NCI-H2171 (cell line): ENCODE data around the gene TFPI.
"Not testable (repeated sequence)": the region's sequence is repeated elsewhere in the genome, so short reads cannot be mapped to it uniquely, and the experiment has no call there.

Source experiments
- DNase-seq: peaks from one replicate; lab custom pipeline; 2025; lab: John Stamatoyannopoulos, UW

Gene TFPI

DNA sequence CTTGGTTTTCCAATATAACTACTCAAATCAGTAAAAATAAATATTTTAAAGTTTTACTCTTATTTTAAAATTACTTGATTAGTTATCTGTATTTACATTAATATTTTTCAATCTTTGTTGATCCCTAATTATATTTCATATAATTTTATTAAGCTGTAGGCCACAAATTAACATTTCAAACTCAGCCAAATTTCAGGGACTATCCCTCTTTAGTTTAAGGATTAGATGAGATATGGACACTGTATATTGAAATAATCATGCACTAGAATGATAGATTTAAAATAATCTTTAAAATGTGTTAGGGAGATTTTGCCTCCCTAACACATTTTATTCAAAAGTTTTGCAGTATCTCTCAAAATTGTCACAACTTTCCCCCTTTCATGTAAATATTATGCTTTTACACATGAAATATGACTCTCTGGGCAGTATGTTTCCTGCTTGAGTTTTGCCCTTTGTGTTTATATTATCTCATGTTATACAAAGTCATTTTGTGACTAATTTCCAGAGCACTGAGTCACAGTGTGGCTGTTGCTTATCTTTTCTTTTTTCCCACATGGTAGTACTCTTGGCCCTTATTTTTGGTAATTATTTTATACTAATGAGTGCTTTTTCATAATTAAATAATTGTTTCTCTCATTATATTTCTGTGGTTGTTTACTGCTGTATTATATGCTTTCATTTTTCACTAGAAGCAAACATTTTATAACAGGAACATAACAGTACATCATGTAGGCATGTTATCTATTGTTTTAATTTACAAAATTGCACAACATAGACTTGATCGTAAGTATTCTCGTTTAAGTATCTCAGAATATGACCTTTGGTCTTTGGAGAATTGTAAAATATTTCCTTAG is 1.2 kb downstream of the TFPI start:
- no peak for DNase-seq

DNA sequence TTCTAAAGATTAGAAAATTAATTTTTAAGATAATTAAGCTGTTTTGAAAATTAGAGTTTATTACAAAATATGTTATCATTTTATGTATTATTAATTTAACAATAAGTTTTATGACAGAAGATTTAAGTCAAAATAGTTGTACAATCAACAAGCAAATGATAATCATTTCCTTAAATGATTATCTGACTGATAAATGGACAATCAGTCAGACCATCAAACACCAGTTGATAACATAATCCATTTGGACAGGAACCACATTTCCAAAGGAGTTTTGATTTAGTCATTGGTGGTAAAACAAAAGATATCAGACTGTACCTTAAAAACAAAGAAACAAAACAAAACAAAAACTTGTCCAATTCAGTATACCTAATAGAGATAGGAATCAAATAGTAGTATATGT is 1.9 kb downstream of the TFPI start:
- DNase-seq, result no peak

DNA sequence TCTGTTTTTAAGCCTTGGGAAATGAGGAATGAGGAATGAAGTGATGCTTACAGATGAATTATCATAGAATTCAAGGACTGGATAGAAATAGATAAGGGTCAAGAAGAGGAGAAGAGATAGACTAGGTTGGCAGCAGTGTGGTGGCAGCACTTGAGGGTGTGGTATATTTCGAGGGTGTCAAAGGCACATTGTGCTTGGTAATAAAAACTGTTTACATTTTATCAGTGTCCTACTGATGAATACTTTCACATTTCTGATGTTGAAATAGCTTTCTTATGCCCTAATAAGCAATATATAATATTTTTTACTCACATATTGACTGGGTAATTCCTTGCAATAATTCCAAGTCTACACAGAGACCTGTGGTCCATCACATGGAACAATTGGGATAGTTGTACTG is 3.4 kb downstream of the TFPI start:
- DNase-seq, result no peak

DNA sequence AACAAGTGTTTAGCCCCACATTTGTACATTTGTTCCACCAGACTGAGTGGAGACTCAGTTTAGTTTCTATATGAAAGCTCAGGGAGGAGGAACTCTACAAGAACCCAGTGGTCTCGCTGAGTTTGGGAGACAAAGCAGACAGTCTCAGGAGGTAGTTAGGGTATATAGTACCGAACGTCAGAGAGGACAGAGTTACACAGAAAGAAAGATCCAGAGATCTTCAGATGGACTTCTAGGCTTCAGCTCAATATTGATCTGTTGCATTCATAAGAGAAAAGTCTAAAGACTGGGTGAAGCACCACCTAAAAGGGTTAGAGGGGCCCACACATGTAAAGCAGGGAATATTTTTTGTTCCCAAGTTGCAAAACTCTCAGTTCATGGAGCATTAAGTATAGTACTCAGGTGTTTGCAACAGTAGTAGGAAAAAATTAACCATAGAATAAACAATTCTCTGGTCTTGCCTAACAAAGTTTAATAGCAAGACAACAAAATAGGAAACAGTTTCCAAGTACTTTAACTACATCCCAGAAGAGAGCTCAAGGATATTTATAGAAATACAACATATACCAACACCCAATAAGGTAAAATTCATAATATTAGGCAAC is 4.2 kb downstream of the TFPI start:
- no peak for DNase-seq

DNA sequence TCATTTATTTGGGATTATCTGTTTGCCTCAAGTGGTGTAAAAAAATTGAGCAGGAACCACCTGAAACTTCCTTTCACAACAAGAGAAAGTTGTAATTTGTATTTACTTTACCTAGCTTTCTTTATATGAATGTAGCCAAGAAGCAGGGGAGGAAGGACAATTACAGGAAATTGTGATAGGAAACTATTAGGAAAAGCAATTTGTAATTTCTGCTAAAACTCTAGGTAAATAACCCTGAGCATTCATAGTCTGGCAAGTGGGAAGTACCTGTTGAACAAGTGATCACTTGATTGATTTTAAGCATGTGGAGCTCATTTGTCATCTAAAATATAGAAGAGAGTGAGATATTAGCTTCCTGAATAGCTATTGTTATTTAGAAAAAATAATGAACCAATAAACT is 5.0 kb downstream of the TFPI start:
- no peak for DNase-seq

DNA sequence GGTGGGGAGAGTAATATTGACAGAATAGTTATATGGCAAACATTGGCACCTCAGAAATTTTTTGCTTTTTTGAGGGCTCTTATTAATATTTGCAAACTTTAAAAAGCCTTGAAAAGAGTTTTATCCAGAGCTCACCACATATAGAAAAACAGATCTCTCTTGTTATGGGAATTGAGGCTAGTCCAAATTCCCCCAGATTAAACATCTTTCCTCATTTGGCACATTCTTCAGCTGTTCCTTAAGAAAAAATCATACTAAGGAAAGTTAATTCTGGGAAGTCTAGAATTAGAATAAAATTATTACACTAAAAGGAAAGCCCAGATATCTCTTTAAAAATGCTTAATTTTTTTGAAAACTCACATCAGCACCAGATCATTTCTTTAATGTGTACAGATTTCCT is 5.6 kb downstream of the TFPI start:
- DNase-seq, result no peak

DNA sequence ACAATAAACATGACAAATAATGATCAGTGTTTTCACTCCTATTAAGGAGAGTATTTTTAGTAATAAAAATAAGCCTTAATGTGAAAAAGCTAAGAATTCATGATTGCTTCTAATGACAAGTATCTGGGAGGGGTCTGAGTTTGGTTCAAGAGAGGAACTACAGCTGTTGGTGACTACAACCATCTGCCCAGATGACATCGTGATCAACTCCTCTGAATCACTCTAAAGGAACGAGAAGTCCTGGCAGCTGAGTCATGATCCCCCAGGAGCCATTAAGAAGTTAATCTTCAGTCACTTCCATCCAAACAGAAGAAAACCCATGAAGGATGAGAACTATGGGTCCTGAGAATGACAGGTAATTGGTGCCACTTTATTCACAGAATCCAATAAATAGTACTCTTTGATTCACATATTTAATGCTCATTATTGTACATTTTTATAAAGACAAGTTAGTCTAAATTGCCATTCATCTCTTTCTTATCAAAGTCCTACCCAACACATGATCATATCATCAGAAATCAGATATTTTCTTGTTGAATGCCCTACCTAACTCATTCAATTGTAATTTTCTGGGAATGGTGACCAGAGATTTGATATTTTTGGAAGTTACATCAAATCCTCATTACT is 6.8 kb downstream of the TFPI start:
- no peak for DNase-seq

DNA sequence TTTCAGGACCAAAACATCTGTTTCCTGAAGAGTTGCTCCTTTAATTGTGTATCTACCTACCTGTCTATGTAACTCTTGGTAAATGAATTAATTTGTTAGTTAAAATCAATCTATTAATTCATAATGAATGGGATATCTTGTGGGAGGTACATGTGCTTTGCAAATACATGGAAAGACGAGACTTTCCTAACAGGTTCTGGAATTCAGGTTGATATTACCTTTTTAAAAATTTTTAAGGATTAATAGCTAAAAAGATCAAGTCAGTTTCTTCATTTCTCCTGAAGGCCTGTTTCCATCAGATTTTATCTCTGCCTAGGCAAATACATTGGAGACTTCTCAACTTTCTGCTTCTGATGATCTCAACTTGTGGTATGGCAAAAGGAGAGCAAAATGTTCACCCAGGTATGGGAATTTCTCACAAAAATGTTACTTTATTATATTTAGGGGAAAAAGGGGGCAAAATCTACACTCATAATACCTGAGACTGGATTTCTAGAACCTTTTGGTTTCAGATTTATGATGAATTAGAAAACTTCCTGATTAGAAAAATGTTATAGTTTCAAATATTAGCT is 7.4 kb downstream of the TFPI start:
- no peak for DNase-seq

DNA sequence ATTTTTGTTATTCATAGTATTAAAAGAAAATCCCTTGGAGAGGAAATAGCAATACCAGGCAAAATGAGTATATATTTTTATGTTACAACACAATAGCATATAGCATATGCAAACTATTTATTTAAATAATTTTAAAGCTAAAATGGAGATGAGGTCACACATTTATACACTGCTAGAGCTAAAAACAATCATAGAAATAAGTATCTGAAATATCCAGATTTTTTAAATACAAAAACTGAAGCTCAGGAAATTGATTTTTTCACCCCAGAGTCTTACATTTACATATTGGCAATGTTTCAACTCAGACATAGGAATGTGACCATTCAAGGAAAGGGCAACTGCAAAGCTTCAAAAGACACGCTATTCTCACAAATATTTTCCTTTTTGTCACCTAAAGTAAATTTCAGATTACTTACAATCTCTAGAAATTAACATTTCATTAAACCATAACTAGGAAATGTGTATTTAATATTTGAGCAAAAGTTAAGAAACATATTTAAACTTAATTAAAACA is 8.9 kb downstream of the TFPI start:
- DNase-seq, result no peak

DNA sequence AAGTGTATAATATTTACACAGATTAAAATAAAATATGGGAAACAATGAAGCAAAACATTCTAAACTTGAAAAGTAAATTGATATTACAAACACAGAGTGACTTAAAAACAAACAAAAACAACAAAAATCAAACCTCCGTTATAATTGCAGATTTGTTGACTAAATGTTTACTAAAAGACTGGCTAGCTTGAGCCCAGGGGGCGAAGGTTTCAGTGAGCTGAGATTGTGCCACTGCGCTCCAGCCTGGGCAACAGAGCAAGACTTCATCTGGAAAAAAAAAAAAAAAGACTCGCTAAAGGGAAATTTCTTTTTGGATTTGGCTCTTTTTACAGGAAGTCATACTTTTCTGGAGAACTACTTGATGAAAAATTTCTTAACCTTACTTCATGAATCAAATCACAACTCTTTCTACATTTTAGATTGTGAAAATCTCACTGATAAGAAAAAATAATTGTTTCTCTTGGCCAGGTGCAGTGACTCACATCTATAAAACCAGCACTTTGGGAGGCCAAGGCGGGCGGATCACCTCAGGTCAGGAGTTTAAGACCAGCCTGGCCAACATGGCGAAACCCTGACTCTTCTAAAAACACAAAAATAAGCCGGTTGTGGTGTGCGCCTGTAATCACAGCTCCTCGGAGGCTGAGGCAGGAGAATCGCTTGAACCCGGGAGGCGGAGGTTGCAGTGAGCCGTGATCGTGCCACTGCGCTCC is 9.7 kb downstream of the TFPI start:
- DNase-seq, result no peak

DNA sequence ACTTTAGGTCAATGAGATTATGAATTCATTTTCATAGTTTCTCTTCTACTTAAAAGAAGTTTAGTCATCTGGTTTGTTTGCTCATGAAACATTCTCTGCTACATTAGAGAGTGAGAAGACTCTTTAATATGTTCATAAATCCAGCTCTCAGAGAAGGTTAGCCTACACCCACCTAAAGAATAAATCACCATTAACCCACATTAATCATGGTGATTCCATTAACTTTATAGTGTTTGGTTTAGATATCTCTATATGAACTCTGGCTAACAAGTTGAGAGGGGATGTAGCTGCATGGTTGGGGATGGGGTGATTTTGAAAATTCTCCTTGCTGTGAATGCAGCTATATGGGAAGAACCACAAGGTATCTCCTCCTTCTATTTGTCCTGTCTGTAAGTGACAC is 10.7 kb downstream of the TFPI start:
- no peak for DNase-seq

DNA sequence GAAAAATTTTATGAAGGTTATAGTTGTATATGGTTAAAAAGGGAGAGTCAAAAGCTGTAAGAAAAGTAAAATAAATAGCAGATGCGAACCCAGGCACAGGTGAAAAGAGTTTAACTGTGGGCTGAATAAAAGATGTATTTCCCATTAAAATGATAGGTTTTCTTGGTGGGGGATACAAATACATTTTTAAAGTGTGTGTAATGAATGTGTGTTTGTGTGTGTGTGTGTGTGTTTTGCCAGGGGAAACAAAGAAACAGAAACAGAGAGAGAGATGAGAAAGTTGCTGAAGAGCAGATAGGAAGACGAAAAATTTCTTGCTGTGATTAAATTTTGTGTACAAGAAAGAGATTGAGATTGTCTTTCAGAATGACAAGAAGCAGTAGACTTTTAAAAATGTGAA is 12.1 kb downstream of the TFPI start:
- no peak for DNase-seq

DNA sequence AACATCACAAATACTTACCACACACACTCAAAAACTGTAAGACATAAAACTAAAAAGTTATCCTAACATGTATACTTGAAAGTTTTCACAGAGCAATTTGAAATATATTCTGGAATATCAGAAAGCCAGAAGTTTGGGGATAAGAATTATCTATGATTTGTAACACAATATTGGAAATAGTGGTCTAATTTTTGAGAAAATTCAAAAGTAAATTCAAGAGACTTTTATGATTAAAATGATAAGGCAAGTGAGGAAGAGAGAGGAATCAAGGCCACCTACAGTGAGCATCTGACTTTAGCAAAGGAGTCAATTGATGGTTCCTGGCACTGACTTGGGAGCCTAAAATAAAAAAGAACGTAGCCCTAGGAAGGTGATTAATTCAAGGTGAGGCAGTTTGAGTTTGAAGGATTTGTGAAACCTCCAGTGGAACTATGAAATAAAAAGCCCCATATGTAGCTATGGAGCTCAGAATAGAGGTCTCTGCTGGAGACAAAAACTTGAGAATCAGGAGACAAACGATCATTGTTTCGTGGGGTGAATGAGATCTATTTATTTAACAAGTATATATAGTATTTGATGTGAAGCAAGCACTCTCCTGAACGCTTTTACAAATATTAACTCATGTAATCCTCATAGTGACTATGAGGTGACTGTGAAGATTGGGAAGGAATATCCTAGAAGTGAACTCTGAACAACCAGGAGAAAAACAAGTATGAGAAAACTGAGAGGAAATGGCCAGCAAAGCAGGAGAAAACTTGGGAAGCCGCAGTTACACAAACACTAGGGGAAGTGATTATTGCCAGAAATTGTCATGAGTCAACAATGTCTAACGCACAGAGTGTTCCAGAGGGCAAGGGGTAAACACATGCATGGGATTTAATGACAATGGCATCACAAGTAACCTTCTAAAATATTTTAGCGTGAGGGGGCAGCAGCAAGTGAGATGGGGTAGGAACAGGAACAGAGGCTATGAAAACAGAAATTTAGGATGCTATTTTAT is 12.8 kb downstream of the TFPI start:
- DNase-seq, result no peak

DNA sequence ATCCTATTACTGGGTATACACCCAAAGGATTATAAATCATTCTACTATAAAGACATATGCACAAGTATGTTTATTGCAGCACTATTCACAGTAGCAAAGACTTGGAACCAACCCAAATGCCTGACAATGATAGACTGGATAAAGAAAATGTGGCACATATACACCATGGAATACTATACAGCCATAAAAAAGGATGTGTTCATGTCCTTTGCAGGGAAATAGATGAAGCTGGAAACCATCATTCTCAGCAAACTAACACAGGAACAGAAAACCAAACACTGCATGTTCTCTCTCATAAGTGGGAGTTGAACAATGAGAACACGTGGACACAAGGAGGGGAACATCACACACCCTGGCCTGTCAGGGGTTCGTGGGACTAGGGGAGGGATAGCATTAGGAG is 16.0 kb downstream of the TFPI start:
- DNase-seq, result not testable (repeated sequence)

DNA sequence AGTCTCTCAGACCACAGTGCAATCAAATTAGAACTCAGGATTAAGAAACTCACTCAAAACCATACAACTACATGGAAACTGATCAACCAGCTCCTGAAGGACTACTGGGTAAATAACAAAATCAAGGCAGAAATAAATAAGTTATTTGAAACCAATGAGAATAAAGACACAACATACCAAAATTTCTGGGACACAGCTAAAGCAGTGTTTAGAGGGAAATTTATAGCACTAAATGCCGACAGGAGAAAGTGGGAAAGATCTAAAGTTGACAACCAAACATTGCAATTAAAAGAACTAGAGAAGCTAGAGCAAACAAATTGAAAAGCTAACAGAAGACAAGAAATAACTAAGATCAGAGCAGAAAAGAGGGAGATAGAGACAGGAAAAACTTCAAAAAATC is 18.9 kb downstream of the TFPI start:
- not testable (repeated sequence) for DNase-seq

DNA sequence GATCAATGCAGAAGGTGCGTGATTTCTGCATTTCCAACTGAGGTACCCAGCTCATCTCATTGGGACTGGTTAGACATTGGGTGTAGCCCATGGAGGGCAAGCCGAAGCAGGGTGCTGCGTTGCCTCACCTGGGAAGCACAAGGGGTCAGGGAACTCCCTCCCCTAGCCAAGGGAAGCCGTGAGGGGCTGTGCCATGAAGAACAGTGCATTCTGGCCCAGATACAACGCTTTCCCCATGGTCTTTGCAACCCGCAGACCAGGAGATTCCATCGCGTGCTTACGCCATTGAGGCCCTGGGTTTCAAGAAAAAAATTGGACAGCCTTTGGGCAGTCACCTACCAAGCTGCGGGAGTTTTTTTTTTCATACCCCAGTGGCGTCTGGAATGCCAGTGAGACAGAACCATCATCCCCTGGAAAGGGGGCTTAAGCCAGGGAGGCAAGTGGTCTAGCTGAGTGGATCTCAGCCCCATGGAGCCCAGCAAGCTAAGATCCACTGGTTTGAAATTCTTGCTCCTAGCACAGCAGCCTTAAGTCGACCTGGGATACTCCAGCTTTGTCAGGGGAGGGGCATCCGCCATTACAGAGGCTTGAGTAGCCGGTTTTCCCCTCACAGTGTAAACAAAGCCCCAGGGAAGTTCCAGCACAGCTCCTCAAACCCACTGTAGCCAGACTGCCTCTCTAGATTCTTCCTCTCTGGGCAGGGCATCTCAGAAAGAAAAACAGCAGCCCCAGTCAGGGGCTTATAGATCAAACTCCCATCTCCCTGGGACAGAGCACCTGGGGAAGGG is 21.7 kb downstream of the TFPI start:
- no peak for DNase-seq

DNA sequence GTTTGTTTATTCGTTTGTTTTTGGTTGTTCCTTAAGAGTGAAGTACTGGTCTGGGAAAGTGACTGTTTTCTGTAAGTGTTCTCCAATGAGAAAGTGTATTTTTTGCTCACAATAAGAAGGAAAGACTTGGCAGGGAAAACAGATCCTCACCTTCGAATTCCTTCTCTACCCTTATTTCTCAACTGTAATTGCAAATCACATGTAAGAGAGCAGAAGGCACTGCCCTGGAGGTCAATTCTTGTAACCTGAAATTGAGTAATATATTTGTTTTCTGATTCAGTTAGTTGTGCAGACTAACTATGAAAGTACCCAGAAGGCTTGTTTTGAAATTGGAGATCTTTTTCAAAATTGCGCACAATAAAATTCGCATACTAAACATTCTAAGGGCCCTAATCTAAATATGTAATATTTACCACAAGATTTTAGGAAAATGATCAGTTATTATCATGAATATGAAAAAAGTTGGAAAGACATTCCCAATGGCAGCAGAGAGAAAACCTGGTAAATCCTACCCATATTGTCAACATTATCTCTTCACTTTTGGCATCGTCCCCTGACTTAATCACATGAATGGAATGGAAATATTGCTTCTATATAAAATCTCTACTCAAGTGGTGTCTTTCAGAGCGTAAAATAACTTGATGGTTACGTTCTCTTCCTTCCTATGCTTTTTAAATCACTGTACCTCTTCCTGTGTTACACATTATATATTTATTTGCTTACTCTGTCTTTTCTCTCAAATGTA is 24.1 kb downstream of the TFPI start:
- DNase-seq, result no peak

DNA sequence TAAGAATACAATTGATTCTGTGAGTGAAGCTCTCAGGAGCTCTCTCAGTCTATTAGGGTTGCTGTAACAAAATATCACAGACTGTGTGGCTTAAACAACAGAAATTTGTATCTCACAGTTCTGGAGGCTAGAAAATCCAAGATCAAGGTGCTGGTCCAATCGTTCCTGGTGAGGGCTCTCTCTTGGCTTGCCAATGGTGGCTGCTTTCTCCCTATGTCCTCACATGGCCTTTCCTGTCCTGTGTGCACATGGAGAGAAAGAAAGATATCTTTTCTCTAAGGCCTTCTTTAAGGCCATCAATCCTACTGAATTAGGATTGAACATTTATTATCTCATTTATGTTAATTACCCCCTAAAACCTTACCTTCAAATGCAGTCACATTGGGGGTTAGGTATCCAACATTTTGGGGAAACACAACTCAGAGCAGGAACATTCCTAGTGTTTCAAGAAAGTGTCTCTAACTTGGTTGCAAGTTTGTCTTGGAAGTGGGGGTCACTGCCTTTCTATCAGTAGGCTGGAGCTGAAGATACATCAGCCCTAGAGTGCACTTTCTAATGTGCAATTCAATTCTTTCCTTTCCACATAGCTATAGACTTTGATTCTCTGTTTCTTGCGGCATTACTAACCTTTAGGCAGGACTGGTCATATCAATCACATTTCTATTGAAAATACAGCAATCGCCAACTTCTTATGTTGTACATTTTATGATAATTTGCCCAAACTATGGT is 24.8 kb downstream of the TFPI start:
- no peak for DNase-seq

DNA sequence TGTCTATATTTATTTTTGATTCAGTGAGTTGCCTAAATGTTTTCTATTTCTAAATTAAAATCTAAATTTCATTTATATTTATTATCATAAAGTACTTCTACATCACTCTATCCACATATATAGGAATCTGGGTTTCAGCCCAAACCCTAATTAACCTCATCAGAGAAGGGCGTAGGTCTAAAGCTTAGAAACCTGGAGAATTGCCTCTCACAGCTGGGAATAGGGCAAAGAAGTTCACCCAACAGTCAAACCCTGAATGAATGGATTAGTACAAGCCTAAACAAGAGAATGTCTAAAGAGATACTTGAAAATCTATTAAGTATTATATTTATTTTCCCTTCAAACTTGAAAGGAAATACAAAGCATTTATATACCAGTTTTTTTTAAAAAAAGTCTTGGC is 26.2 kb downstream of the TFPI start:
- DNase-seq, result no peak
